Gastroesophageal sphincter (tissue), 3 donors: ENCODE measurements around the gene H1-8.

Source experiments
- EP300 ChIP-seq: sonication (generic); formaldehyde crosslinking; IDR thresholded peaks from one replicate; pipeline ENCODE4 v1.6.1; 2017; ENCODE audit warnings: antibody characterized with exemption, mild to moderate bottlenecking
- POLR2A ChIP-seq, 2 donors: fragments of 450-650 bp; IDR thresholded peaks; one replicate each; pipeline ENCODE4 v1.6.1; 2017; ENCODE audit warnings: antibody characterized with exemption in 2 of 2, mild to moderate bottlenecking in 2 of 2, moderate library complexity in 1 of 2
- POLR2AphosphoS5 ChIP-seq: sonication (generic); formaldehyde crosslinking; IDR thresholded peaks from one replicate; pipeline ENCODE4 v1.6.1; 2017; ENCODE audit warnings: antibody characterized with exemption
- TF ChIP-seq, protein P1 (sequence below), 4 experiments: fragments of 200-600 bp in 2 of 4; fragments of 450-650 bp in 2 of 4; sonication (generic) in 1 of 4; IDR thresholded peaks; one replicate each; pipeline ENCODE4 v1.5.1; 2017 to 2019; ENCODE audit warnings: antibody characterized with exemption in 4 of 4, mild to moderate bottlenecking in 2 of 4, moderate library complexity in 2 of 4

DNA sequence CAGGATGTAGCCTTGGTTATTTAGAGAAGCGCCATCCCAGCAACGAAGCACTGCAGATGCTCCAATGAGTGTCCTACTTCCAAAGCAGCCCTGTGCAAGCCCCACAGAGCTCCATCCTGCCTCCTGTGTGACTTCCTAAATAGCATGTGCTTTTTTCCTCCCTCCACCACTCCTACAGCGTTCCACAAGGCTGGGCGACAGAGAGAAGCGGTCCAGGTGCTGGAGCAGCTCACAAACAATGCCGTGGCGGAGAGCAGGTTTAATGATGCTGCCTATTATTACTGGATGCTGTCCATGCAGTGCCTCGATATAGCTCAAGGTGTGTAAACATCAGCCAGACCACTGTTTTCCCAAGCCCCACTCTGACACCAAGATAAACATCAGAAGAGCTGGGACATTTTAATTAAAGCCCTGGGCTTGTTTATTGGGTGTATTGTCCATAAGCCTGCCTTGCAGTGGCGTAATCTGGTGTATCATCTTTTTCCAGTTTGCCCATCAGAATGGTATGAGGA, 36.7 kb upstream of the H1-8 start:
- TF ChIP-seq, protein P1, sequence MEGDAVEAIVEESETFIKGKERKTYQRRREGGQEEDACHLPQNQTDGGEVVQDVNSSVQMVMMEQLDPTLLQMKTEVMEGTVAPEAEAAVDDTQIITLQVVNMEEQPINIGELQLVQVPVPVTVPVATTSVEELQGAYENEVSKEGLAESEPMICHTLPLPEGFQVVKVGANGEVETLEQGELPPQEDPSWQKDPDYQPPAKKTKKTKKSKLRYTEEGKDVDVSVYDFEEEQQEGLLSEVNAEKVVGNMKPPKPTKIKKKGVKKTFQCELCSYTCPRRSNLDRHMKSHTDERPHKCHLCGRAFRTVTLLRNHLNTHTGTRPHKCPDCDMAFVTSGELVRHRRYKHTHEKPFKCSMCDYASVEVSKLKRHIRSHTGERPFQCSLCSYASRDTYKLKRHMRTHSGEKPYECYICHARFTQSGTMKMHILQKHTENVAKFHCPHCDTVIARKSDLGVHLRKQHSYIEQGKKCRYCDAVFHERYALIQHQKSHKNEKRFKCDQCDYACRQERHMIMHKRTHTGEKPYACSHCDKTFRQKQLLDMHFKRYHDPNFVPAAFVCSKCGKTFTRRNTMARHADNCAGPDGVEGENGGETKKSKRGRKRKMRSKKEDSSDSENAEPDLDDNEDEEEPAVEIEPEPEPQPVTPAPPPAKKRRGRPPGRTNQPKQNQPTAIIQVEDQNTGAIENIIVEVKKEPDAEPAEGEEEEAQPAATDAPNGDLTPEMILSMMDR (IDR thresholded peaks at IDR 0.05) = no peak
- TF ChIP-seq POLR2AphosphoS5 (no peak), EP300 (no peak), POLR2A (IDR thresholded peaks at IDR 0.05) (no peak)
